ENCODE measurements around the gene FRMD5.
A peak's percentile ranks its signal among the peaks of the same experiment; 100 is the strongest.

The FRMD5 gene

GRCh38 chr15:43919540-43920253, 275.4 kb downstream of the FRMD5 start:
- no peak for DNase-seq

DNA sequence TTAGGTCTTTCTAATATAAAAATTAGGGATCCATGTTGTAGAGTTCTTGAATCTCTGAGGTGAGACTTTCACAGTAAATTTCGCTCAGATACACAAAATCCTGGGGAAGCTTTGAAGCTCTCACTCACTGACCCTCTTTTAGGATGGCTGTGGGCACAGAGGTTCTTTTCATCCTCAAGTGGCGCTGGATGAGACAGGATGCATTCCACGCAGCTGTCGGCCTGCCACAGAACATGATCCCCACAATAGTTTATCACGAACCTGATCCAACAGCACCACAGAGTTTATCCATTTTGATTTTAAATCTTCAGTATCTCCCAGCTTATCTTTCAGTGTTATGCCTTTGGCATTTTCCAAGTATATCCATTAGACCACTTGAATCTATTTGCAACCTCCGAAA, 276.4 kb downstream of the FRMD5 start:
- no peak for DNase-seq

DNA sequence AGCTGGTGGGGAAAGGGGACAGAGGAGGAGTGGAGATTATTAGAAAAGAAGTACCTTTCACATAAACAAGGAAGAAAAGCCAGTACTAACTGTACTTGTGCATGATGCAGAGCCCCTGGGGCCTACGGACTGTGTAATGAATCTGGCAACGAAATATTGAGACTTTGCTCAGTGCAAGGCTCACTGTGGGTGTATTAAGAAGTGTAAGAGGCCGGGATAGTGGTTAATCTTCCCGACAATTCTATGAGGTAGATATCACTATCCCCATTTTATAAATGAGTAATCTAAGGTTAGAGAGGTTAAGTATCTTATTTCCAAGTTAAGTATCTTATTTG, 278.8 kb downstream of the FRMD5 start:
- no peak for DNase-seq

DNA sequence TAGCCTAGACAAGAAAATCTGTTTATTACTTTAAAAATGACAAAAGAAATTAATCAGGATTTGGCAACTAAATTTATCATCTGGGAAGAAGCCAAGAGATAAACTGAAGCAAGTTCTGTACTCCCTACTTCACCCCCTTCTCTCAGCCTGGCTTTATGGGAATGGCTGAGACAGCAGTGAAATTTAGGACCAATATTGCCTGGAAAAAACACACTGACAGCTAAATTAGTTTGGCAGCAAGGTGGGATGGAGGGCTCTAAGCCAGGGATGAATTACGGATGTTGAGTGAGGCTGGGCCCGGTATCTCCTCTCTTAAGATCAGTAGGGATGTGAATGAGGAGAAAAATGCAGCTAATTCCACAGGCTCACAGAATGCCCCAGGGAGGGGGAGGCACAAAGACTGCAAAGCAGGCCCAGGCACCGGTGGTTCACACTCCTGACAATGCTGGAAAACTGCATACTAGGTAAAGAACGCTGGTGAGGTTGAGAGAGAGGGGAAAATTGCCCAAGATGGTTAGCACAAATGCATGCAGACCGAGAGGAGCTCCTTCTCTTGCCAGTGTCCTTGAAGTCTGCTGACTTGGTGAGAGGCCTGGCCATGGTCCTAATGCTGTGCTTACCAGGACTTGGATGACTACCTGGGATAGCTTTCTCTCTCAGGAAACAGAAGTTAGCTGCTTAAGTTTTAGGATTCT, 279.3 kb downstream of the FRMD5 start:
- no peak for DNase-seq

GRCh38 chr15:43913941-43914340, 281.1 kb downstream of the FRMD5 start:
- no peak for DNase-seq

DNA sequence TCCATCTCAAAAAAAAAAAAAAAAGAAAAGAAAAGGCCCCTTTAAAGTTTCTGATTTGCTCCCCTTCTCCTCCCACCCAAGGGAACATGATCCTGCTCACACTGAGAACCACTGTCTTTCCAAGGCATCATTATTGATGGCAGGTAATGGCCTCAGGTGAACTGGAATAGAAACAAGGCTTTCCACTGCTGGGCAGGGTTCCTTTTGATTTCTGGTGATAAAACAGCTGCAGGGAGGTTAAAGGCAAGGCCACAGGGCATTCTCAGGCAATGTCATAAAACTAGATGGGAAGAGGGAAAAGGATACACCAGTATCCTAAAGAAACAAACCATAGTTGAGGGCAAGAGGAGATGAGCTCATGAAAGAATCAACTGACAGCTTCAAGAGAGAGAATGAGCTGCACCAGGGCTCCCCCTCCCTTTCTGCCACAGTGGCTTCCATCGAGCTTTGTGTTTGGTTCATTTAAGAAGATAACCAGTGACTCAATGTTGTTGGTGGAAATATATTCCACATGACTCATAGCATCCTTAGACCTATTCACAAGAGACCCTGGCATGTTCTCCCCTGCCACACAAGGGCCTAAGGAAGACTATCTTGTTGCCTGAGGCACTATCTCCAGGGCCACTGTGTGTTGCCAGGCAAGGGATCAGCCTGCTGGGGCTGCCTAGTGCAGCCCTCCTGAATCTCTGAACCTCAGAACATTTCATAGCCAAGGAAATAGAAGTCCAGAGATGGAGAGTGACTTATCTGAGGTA, 281.9 kb downstream of the FRMD5 start:
- DNase-seq, result no peak

DNA sequence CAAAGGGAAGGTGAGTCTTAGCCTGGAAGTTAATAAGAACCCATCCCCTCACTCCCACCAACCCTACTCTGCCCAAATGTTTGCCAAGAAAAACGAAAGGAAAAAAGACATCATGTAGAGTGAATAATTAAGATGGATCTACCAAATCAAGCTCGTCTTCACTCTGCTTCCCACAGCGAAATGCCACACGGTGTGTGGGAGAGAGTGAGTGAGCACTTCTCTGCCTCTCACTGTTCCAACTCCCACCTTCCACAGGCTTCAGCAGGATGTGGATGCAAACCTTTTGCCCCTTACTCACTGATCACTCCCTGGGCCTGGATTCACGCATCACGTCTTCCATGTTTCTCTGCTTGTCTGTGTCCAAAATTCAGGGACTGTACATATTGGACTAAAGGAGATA, 282.9 kb downstream of the FRMD5 start:
- DNase-seq, result no peak

GRCh38 chr15:43911235-43911781, 283.8 kb downstream of the FRMD5 start:
- no peak for DNase-seq

DNA sequence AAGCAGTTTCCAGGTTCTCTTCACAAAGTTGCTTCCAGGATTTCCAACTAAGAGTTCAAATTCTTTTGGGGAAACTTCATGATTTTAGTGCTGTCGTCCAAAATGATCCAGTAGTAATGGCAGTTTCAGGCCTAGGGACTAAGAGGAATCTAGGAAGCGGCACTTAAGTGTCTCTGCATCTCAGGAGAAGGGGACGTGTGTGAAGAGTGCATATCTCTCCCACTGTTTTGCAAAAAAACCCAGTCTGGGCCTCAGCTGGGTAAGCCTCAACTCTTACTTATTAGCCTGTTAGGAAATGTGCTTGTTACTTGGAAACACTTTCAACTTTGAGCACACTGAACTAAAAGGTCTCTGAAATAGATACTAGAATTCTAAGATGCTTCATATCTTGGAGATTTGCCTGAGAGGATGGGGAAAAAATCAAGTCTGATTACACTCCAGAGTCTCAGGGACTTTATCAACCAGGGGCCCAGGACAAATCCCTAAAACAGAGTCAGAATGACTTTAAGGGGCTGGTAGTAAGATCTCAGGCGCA, 286.5 kb downstream of the FRMD5 start:
- no peak for DNase-seq

DNA sequence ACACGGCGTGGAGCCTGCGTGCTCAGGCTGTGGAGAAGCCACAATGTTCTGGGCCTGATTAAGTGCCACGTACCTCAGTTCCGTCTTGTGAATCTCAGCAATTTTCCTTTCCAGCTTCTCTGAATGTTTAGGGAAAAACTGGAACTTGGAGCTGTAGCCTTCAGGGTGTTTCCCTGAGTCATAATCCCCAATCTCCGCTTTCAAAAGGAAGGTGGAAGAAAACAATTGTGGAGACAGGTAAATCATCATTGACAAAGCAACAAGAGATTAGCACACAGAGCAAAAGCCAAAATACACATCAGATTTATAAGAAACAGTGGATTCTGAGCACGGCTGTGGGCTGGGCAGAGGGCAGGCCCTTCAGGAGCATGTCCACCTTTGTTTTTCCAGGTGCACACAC, 289.3 kb downstream of the FRMD5 start:
- no peak for DNase-seq

GRCh38 chr15:43903864-43904290, 291.2 kb downstream of the FRMD5 start:
- DNase-seq, result peak; percentile 37

- DNase-seq, result no peak
Observed at GRCh38 chr15:43901495-43901894, 293.6 kb downstream of the FRMD5 start.

GRCh38 chr15:43900996-43901395, 294.1 kb downstream of the FRMD5 start:
- no peak for DNase-seq

- DNase-seq, result no peak
Observed at GRCh38 chr15:43899928-43900327, 295.1 kb downstream of the FRMD5 start.

GRCh38 chr15:43898891-43899290, 296.2 kb downstream of the FRMD5 start:
- DNase-seq, result no peak

DNA sequence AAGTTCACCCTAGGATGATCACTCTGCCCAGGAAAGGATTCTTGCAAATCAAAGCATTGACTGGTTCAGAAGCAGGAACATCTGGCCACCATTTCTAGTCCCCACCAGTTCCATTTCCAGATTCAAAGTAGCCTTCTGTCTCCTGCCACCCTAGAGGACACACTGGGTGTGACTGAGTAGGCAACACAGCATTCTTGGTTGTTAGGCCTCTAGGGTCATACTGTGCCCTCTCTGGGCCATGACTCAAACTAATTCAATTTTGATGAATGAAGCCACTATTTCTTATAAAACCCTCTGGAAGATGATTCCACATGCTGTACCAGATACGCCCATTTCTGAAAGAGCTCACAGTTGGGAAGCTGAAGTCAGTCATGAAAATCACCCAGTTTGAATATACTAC, 298.5 kb downstream of the FRMD5 start:
- no peak for DNase-seq

GRCh38 chr15:43895586-43895985, 299.5 kb downstream of the FRMD5 start:
- no peak for DNase-seq

DNA sequence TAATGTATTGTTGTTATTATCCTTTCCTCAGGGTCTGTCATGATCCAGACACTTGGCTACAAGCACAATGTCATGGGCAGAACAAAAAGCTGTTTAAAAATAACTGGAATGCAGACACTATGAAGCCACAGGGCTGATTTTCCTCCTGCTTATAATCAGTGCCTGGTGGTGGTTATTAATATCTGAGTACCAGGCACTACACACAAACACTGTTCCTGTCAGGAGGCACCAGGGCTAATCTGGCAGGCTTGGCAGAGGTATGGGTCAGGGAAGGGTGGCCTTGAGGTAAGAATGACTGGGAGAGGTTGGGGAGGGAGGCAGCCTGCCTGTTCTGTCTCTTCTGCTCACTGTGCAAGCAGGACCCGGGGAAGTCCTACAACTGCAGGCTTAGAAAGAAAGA, 301.1 kb downstream of the FRMD5 start:
- no peak for DNase-seq

- DNase-seq, result no peak
Observed at GRCh38 chr15:43889042-43889441, 306.0 kb downstream of the FRMD5 start.

- no peak for DNase-seq
Observed at GRCh38 chr15:43887901-43888300, 307.2 kb downstream of the FRMD5 start.

GRCh38 chr15:43886558-43886957, 308.5 kb downstream of the FRMD5 start:
- DNase-seq, result no peak

GRCh38 chr15:43883571-43883970, 311.5 kb downstream of the FRMD5 start:
- DNase-seq, result no peak

DNA sequence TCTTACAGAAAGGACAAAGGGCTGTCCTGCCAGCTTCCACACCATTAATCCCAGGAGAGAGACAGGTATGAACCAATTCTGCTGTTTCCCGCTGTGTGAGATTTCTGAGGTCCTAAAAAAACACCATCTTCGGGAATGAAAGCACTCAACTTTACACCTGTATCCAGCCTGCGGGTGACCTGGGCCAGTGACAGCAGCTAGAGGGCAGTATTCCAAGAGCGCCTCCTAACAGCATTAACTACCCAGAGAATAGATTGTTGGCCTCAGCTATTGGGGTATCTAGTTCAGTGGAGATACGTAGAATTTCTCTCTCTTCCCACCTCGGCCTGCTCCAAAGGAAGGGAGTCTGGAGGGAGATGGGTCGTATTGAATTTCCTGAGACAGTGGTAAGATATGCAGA, 313.1 kb downstream of the FRMD5 start:
- no peak for DNase-seq

Data from central memory CD4-positive, alpha-beta T cell (primary cell).